Thyroid gland (tissue), 4 donors: Measurements from ENCODE around the gene RIC3. TPM values are rescaled to one million over a fixed set of nuclear protein-coding genes. Genes with fewer than 3 reads are reported as not detected.
A peak's percentile ranks its signal among the peaks of the same experiment; 100 is the strongest.

ENCODE experiments used
- DNase-seq, 2 donors: peaks; one replicate each; pipeline ENCODE4 v3.0.0-alpha.2; 2019
- H3K27ac ChIP-seq, 3 donors: fragments of 200-600 bp; sonication (generic); 1 replicate in 2 of 3; 2 replicates in 1 of 3; pipeline ENCODE4 v1.5.1; 2016 to 2019; ENCODE audit warnings: mild to moderate bottlenecking in 1 of 3, moderate library complexity in 1 of 3
- H3K27me3 ChIP-seq: fragments of 200-600 bp; sonication (generic); one replicate; pipeline ENCODE4 v1.5.1; 2019
- H3K36me3 ChIP-seq, 2 donors: fragments of 200-600 bp; sonication (generic); one replicate each; pipeline ENCODE4 v1.5.1; 2016 to 2019
- H3K4me1 ChIP-seq, 2 donors: fragments of 200-600 bp; sonication (generic); one replicate each; pipeline ENCODE4 v1.5.1; 2017 to 2019
- H3K4me3 ChIP-seq, 3 donors: fragments of 200-600 bp; sonication (generic); replicated peaks in 1 of 3; 1 replicate in 2 of 3; 2 replicates in 1 of 3; pipeline ENCODE4 v1.5.1; 2016; ENCODE audit warnings: mild to moderate bottlenecking in 1 of 3
- H3K9me3 ChIP-seq: fragments of 200-600 bp; sonication (generic); one replicate; pipeline ENCODE4 v1.5.1; 2017
- POLR2A ChIP-seq, 2 donors: fragments of 450-650 bp; IDR thresholded peaks; one replicate each; pipeline ENCODE4 v1.6.1; 2017; ENCODE audit warnings: antibody characterized with exemption in 2 of 2, mild to moderate bottlenecking in 2 of 2, moderate library complexity in 1 of 2
- WGBS, 2 donors: methylation state at CpG; one replicate each; pipeline ENCODE4 v1.1.5; 2017; 5-methylcytosine and 5-hydroxymethylcytosine counted together
- intact Hi-C: fragments of 100-400 bp; cut with DNase I; formaldehyde crosslinking; loops from one replicate; pipeline ENCODE4 v1.15.1; 2023
- total RNA-seq, 4 donors: library from RNA; depleted of rRNA; stranded (reverse); fragments of >200 nt; gene quantifications; one replicate each; pipeline ENCODE4 v1.2.3, GENCODE V29; 2016
- TF ChIP-seq, protein P1 (sequence below), 6 experiments: fragments of 200-600 bp in 3 of 6; fragments of 450-650 bp in 3 of 6; sonication (generic) in 3 of 6; IDR thresholded peaks; one replicate each; pipeline ENCODE4 v1.5.1; 2016 to 2019; ENCODE audit warnings: antibody characterized with exemption in 6 of 6, mild to moderate bottlenecking in 2 of 6, inconsistent platforms in 1 of 6, moderate library complexity in 1 of 6

The RIC3 gene
- total RNA-seq, 4 donors from 2014 or later, result 38.2 to 96.9 (median 46.9) TPM

DNA sequence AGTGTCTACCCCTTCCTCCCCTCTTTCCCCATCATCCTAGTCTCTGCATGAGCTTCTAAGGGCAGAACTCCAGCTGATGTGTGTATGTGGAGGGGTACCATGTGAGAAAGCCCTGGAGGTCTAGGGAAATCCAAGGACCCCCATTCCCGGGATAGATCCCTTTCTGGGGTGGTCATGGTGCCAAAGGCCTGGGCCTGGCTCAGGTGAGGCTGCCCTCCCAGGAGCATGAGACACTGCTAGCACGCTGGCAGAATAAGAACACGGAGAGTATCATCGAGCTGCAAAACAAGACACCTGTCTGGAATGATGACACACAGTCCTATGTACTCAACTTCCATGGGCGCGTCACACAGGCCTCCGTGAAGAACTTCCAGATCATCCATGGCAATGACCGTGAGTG lies 68.2 kb downstream of the RIC3 start:
- Histone ChIP-seq H3K9me3 (no peaks in the 10 kb centered on the region), H3K4me3 (no peak overlapping the region), H3K4me1 (no peaks in the 10 kb centered on the region), H3K36me3 (peaks cover 15 to 21% of the 10 kb centered on the region in 2 donors), H3K27me3 (no peaks in the 10 kb centered on the region), H3K27ac (no peak overlapping the region)
- TF ChIP-seq, protein P1, sequence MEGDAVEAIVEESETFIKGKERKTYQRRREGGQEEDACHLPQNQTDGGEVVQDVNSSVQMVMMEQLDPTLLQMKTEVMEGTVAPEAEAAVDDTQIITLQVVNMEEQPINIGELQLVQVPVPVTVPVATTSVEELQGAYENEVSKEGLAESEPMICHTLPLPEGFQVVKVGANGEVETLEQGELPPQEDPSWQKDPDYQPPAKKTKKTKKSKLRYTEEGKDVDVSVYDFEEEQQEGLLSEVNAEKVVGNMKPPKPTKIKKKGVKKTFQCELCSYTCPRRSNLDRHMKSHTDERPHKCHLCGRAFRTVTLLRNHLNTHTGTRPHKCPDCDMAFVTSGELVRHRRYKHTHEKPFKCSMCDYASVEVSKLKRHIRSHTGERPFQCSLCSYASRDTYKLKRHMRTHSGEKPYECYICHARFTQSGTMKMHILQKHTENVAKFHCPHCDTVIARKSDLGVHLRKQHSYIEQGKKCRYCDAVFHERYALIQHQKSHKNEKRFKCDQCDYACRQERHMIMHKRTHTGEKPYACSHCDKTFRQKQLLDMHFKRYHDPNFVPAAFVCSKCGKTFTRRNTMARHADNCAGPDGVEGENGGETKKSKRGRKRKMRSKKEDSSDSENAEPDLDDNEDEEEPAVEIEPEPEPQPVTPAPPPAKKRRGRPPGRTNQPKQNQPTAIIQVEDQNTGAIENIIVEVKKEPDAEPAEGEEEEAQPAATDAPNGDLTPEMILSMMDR (IDR thresholded peaks at IDR 0.05), result no peak
- TF ChIP-seq POLR2A (IDR thresholded peaks at IDR 0.05), result no peak
- DNase-seq, result no peak
- intact Hi-C loops, result no loop called here
- 90 to 93% methylated on average over 8 of the region's 8 CpGs for WGBS, 2 donors

DNA sequence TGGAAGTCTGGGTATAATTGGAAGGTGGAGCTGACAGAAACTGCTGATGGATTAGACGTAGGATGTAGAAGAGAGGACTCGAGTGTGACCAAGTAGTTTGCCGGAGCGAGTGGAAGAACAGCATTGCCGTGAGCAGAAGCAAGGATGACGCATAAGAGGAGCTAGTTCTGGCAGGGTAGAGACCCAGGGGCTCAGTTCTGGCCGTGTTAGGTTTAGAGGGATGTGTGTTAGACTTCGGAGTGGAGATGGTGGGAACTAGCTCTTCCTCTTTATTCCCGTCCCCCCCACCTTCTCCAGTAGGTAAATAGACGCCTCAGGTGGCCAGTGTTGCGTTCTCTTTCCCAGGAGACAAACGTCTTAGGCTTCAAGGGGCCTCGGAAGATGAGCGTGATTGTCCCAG lies 68.7 kb downstream of the RIC3 start:
- H3K36me3 ChIP-seq, result peaks cover 15 to 21% of the 10 kb centered on the region in 2 donors
- no peaks in the 10 kb centered on the region for H3K4me1 ChIP-seq
- intact Hi-C loops, result no loop called here
- TF ChIP-seq, protein P1 (IDR thresholded peaks at IDR 0.05), result no peak
- no peak for TF ChIP-seq POLR2A (IDR thresholded peaks at IDR 0.05)
- no peak for DNase-seq
- H3K9me3 ChIP-seq, result no peaks in the 10 kb centered on the region
- 89% methylated on average over 14 of the region's 14 CpGs for WGBS, 2 donors
- H3K27ac ChIP-seq, result no peak overlapping the region
- H3K27me3 ChIP-seq, result no peaks in the 10 kb centered on the region
- no peak overlapping the region for H3K4me3 ChIP-seq

DNA sequence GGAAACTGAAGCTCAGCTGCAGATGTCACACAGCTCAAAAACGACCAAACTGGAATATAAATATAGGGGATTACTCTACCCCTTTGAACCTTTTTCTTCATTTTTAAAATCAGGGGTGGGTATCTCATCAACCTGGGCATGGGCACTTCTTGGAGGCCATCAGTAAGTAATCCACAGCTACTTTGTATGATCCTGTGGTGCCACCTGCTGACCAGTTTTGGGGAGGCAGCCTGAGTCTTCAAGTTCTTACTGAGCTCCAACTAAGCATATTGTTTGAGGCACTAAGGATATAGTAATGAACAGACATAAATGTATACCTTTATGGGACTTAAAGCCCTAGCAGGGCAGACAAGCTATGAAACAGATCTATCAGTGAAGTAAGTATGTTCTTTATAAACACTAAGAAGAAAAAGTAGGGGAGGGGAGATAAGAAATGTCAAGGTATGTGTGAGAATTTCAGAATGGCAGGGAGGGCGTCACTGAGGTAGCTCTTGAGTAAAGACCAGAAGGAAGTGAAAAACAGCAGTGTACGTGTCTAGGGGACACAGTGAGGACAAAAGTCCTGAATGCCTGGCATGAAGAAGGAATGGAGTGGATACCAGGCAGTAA lies 69.4 kb downstream of the RIC3 start:
- H3K4me3 ChIP-seq, result no peak overlapping the region
- no peaks in the 10 kb centered on the region for H3K9me3 ChIP-seq
- H3K36me3 ChIP-seq, result peaks cover 15 to 21% of the 10 kb centered on the region in 2 donors
- intact Hi-C loops, result loop anchor here (10.0 kb wide), 1 partner anchor 205 kb away; no protein-coding TSS in a partner anchor
- no peaks in the 10 kb centered on the region for H3K4me1 ChIP-seq
- WGBS, 2 donors, result 49 to 55% methylated on average over 3 of the region's 3 CpGs
- no peaks in the 10 kb centered on the region for H3K27me3 ChIP-seq
- H3K27ac ChIP-seq, result no peak overlapping the region
- peak; percentile 83 to 86 for DNase-seq
- TF ChIP-seq, protein P1 (IDR thresholded peaks at IDR 0.05), result peak in 5 of 6 experiments; percentile 34 to 77 (median 76)
- TF ChIP-seq POLR2A (IDR thresholded peaks at IDR 0.05), result no peak

DNA sequence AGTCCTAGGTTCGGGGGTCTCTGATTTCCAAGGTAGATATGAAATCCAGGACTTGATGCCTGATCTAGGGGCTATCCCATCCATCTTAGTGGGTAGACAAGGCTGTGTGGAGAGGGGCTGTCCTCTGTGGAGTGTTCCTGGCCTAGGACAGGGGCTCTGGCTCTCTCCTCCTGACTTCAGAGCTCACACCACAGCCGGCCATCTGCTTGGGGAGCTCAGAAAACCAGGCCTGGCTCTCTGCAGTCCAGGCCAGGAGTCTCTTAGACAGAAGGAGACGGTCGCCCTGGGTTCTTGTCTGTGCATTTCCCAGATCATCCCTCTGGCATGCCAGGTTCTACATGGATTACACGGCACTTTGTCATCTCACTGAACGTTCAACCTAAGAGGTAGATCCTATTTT lies 69.9 kb downstream of the RIC3 start:
- H3K4me1 ChIP-seq, result no peaks in the 10 kb centered on the region
- peaks cover 15 to 21% of the 10 kb centered on the region in 2 donors for H3K36me3 ChIP-seq
- no peaks in the 10 kb centered on the region for H3K27me3 ChIP-seq
- intact Hi-C loops, result loop anchor here (10.0 kb wide), 1 partner anchor 204 kb away; no protein-coding TSS in a partner anchor
- no peaks in the 10 kb centered on the region for H3K9me3 ChIP-seq
- TF ChIP-seq, protein P1 (IDR thresholded peaks at IDR 0.05), result no peak
- TF ChIP-seq POLR2A (IDR thresholded peaks at IDR 0.05), result no peak
- no peak for DNase-seq
- H3K27ac ChIP-seq, result no peak overlapping the region
- 83 to 90% methylated on average over 5 to 6 of the region's 6 CpGs for WGBS, 2 donors
- no peak overlapping the region for H3K4me3 ChIP-seq

DNA sequence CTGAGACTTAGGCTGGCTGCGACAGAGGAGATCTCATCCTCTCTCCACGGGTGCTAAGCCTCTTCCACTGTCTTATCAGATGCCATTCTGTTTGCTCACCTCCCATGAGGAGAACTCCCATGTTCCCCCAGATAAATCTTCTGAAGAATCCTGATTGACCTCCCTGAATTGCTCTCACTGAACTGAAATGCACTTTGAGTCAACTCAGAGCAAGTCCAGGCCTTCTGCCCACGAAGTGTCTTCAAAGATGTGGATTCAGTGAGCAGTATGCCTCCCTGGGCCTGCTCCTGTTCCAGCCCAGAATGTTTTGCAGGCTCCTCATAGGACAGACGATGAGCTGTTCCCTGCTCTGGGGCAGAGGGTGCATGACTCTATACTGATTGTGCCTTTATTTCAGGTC lies 70.5 kb downstream of the RIC3 start:
- Histone ChIP-seq H3K27ac (no peak overlapping the region), H3K27me3 (no peaks in the 10 kb centered on the region), H3K9me3 (no peaks in the 10 kb centered on the region), H3K36me3 (peaks cover 15 to 21% of the 10 kb centered on the region in 2 donors), H3K4me1 (no peaks in the 10 kb centered on the region), H3K4me3 (no peak overlapping the region)
- TF ChIP-seq POLR2A (IDR thresholded peaks at IDR 0.05), result no peak
- TF ChIP-seq, protein P1 (IDR thresholded peaks at IDR 0.05), result no peak
- DNase-seq, result no peak
- intact Hi-C loops, result loop anchor here (10.0 kb wide), 1 partner anchor 204 kb away; no protein-coding TSS in a partner anchor
- 77 to 90% methylated on average over 4 of the region's 4 CpGs for WGBS, 2 donors
